IPS-20b (cell line): ENCODE measurements around the gene C8A.

Source experiments
- H3K27ac ChIP-seq: one replicate; pipeline ENCODE4 v1.5.1; 2013; ENCODE audit warnings: low read length
- H3K27me3 ChIP-seq: 2 replicates; pipeline ENCODE4 v1.6.1; 2013; ENCODE audit warnings: mild to moderate bottlenecking, low read length, inconsistent platforms; ENCODE audit not compliant: insufficient read depth
- H3K36me3 ChIP-seq: 2 replicates; pipeline ENCODE4 v1.6.1; 2013; ENCODE audit warnings: low read depth, mild to moderate bottlenecking, inconsistent platforms, low read length, moderate library complexity; ENCODE audit not compliant: insufficient read depth
- H3K4me1 ChIP-seq: 2 replicates; pipeline ENCODE4 v1.6.1; 2013; ENCODE audit warnings: mild to moderate bottlenecking, control low read depth, inconsistent platforms, low read length, moderate library complexity; ENCODE audit not compliant: insufficient read depth
- H3K4me3 ChIP-seq: 2 replicates; pipeline ENCODE4 v1.5.1; 2013; ENCODE audit warnings: mild to moderate bottlenecking, low read length, inconsistent platforms
- H3K9ac ChIP-seq: 2 replicates; pipeline ENCODE4 v1.6.1; 2013; ENCODE audit warnings: low read depth, mild to moderate bottlenecking, inconsistent platforms, low read length, moderate library complexity
- H3K9me3 ChIP-seq: 2 replicates; pipeline ENCODE4 v1.6.1; 2013; ENCODE audit warnings: mild to moderate bottlenecking, low read depth, low read length, inconsistent platforms; ENCODE audit not compliant: insufficient read depth

Gene C8A

DNA sequence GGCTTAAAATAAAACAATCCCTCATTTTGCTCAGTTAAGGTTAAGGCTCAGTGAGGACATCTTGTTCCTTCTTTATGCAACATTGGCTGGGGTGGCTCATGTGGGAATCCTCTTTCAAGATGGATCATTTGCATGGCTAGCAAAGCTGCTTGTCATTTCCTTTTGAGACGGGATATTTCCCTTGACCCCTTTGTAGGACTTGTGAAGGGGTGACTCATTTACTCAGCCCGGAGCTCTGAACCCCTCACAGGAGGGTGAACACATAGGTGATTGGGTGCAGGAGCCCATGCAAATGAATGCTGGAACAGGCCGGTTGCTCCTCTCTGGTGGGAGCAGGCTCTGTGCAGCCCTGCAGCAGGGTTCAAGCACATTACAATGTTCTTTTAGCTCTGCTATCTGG is 15.8 kb upstream of the C8A start:
- Histone ChIP-seq H3K4me1 (no peaks in the 10 kb centered on the region), H3K9ac (no peak overlapping the region), H3K36me3 (no peaks in the 10 kb centered on the region), H3K4me3 (no peak overlapping the region), H3K9me3 (no peaks in the 10 kb centered on the region; the same call in 1 of the 2 replicates), H3K27ac (no peak overlapping the region), H3K27me3 (no peaks in the 10 kb centered on the region)

DNA sequence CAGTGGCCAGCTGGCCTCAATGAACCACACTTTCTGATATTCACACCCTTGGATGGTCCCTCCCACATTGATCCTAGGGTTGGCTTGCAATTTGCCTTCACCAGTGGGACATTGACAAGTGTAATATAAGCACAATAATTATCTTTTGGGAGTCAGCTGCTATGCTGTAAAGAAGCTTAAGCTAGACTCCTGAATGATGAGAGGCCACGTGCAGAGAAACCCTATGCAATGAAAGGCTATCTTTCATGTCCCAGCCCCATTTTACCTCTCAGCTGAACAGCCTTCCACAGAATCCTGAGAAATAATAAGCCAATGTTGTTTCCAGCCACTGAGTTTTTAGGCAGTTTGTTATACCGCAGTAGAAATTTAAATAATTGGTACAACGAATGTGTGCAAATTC is 11.1 kb upstream of the C8A start:
- no peaks in the 10 kb centered on the region for H3K9me3 ChIP-seq
- H3K36me3 ChIP-seq: no peaks in the 10 kb centered on the region
- no peak overlapping the region for H3K27ac ChIP-seq
- no peak overlapping the region for H3K4me3 ChIP-seq
- H3K9ac ChIP-seq: no peak overlapping the region
- no peaks in the 10 kb centered on the region for H3K27me3 ChIP-seq
- no peaks in the 10 kb centered on the region for H3K4me1 ChIP-seq

DNA sequence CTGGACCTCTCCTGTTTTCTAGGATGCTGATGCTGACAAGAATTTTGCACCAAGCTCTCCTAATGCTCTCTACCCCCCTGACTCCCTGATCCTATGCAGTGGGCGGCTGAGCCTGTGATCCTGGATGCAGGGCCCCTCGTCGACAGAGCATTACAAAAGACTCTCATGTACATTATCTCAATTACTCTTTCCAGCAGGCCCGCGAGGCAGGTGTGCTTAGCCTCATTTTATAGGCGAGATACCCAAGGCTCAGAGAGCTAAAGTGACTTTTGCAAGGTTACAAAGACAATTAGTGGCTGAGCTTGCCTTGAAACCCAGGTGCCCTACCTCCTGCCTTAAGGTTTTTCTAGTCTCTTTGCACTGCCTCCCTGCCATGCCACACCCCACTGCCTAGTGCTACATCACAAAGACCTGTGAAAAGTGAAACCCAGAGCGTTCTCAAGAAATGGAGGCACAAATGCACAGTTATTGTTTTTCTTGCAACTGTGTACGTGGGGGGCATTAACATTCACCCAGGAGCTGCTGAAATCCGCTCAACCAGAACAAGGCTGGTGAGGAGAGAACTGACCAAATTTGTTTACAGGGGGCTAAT is 10.0 kb upstream of the C8A start:
- no peaks in the 10 kb centered on the region for H3K9me3 ChIP-seq
- no peak overlapping the region for H3K4me3 ChIP-seq
- H3K36me3 ChIP-seq: no peaks in the 10 kb centered on the region
- H3K27me3 ChIP-seq: no peaks in the 10 kb centered on the region
- H3K4me1 ChIP-seq: no peaks in the 10 kb centered on the region
- no peak overlapping the region for H3K27ac ChIP-seq
- no peak overlapping the region for H3K9ac ChIP-seq

DNA sequence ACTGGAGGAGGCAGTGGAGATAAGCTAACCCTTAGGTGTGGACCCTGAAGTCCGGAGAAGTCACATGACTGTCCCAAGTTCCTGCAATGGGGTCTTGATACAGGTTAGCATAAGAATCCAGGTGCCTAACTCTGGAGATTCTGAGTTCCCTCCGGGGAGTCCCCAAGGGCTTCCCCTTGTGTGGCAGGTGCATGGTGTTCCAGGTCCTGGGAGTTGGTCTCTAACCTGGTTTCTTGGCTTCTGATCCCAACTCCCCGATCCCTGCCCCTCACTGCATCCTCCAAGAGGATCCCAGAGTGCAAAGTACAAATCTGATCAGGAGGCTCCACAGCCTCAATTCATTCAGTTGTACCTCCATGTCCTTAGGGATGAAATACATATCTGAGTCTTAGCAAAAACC is 9.3 kb upstream of the C8A start:
- peaks cover 5% of the 10 kb centered on the region; the same call in 1 of the 2 replicates for H3K4me1 ChIP-seq
- H3K9ac ChIP-seq: no peak overlapping the region

DNA sequence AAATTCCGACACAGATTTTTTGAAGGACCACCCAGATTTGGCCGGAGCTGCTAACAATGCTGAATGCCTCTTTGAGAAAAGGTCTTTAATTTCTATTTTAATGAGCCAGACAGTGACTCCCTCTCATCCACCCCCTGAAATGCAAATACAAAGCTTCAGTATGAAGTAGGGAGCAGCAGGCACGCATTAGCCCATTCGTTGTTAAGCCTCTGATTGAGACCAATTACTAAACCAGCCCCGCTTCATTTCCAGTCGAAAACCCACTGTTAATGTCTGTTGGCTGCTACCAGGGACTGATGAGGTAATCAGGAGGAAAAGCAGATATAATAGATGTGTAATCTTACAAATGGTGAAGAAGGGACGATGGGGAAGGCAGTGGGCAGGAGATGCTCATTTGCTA is 4.8 kb upstream of the C8A start:
- no peaks in the 10 kb centered on the region for H3K36me3 ChIP-seq
- H3K4me1 ChIP-seq: peaks cover 5% of the 10 kb centered on the region; the same call in 1 of the 2 replicates
- H3K9me3 ChIP-seq: no peaks in the 10 kb centered on the region
- no peaks in the 10 kb centered on the region; the same call in 1 of the 2 replicates for H3K27me3 ChIP-seq
- no peak overlapping the region for H3K27ac ChIP-seq
- no peak overlapping the region for H3K4me3 ChIP-seq
- H3K9ac ChIP-seq: no peak overlapping the region

More for the DNA sequence above, 9.3 kb upstream of the C8A start:
- H3K27ac ChIP-seq: no peak overlapping the region
- H3K36me3 ChIP-seq: no peaks in the 10 kb centered on the region
- no peaks in the 10 kb centered on the region for H3K9me3 ChIP-seq
- no peaks in the 10 kb centered on the region for H3K27me3 ChIP-seq
- no peak overlapping the region for H3K4me3 ChIP-seq

DNA sequence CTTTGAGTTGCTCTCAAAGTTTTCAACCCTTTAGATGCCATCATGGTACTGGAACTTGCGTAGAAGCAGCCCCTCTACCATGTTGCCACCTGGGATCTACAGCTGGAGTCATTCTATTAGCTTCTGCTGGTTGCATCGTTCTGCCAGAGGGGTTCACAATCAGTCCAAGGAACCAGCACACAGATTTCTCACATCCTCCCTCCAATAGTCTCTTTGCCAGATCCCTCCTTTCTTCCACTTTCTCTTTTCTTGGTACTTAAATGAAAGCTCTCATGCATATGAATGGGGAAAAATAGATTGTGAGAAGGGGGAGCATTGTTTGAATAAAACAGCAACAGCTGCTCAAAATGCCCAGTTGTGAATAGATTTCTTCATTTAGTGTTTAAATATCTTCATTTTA is 4.2 kb upstream of the C8A start:
- Histone ChIP-seq H3K9me3 (no peaks in the 10 kb centered on the region), H3K27me3 (no peaks in the 10 kb centered on the region; the same call in 1 of the 2 replicates), H3K9ac (no peak overlapping the region), H3K27ac (no peak overlapping the region), H3K36me3 (no peaks in the 10 kb centered on the region), H3K4me3 (no peak overlapping the region), H3K4me1 (peaks cover 5% of the 10 kb centered on the region; the same call in 1 of the 2 replicates)

DNA sequence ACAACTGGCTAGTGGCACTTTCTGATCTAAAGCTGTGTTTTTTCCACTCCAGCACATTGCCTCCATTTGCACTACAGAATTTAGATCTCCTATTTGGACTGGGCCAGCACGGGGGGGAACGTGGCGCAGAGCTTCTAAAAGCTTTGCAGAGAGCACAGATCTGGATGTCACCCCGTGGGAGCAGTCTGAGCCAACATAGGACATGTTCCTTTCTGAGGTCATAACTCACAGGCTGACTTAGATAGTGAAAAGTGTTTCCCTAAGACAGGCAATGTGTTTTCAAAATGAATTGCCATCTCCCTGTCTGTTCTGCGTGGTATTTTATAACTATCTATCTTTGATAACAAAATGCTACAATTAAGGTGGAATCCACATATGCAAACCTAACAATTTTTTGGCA is 3.7 kb upstream of the C8A start:
- Histone ChIP-seq H3K9ac (no peak overlapping the region), H3K27ac (no peak overlapping the region), H3K9me3 (no peaks in the 10 kb centered on the region), H3K27me3 (no peaks in the 10 kb centered on the region; the same call in 1 of the 2 replicates), H3K4me3 (no peak overlapping the region), H3K36me3 (no peaks in the 10 kb centered on the region), H3K4me1 (peaks cover 5% of the 10 kb centered on the region; the same call in 1 of the 2 replicates)

DNA sequence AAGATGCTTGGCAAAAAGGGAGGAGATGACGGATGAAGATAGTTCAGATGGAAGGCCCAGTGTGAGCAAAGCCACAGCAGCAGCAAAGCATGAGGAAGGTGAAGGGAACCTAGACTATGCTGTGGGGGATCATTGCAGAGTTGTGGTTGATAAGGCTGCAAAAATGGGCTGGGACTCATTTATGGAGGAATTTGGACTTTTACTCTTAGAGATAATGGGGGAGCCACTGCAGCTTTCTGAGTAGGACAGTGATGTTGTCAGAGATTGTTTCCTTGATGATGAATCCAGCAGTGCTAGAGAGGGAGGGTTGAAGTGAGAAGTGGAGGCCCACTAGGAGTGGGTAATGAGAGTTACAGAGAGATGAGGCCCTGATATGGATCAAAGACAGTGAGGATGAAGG is 2.1 kb upstream of the C8A start:
- H3K36me3 ChIP-seq: no peaks in the 10 kb centered on the region
- H3K4me3 ChIP-seq: no peak overlapping the region
- no peaks in the 10 kb centered on the region for H3K9me3 ChIP-seq
- no peaks in the 10 kb centered on the region; the same call in 1 of the 2 replicates for H3K27me3 ChIP-seq
- no peak overlapping the region for H3K9ac ChIP-seq
- H3K27ac ChIP-seq: no peak overlapping the region
- H3K4me1 ChIP-seq: peaks cover 5% of the 10 kb centered on the region; the same call in 1 of the 2 replicates

DNA sequence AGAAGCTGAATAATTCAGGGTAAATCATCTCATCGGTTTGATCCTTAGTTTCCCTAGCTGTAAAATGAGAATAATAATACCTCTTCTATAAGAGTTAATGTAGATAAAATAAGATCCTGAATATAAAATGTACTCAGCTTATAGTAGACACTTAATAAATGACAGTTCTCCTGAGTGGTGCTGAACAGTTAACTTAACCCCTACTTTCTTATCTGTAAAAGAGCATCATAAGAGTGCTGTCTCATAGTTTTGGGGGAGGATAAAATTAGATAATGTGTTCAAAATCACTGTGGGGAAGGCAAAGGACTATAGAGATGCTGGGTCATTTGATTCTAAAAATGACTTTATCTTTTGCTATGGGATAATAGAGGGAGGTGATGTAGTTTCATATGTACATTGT is 593 bp downstream of the C8A start:
- no peak overlapping the region for H3K27ac ChIP-seq
- peaks cover 2% of the 10 kb centered on the region; the same call in 1 of the 2 replicates for H3K4me1 ChIP-seq
- no peaks in the 10 kb centered on the region for H3K9me3 ChIP-seq
- no peak overlapping the region for H3K4me3 ChIP-seq
- H3K9ac ChIP-seq: no peak overlapping the region
- no peaks in the 10 kb centered on the region; the same call in 1 of the 2 replicates for H3K27me3 ChIP-seq
- no peaks in the 10 kb centered on the region for H3K36me3 ChIP-seq

DNA sequence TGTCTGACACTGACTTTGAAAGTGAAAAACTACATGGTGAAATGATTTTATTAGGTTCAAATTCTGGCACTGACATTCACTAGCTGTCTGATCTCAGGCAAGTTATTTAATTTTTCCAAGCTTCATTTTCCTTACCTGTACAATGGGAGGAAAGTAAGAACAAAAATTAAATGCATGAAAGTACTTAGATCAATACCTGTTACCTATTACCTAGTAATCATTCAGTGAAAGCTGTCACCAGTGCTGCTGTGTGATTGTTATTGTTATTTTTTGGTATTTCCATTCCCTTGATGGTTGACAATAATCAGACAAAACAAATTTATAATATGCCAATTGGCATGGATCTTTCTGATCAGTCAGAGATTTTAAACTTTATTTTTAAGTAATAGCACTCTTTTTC is 1.6 kb downstream of the C8A start:
- H3K27ac ChIP-seq: no peak overlapping the region
- H3K36me3 ChIP-seq: no peaks in the 10 kb centered on the region
- no peak overlapping the region for H3K9ac ChIP-seq
- no peaks in the 10 kb centered on the region for H3K9me3 ChIP-seq
- no peaks in the 10 kb centered on the region for H3K4me1 ChIP-seq
- no peaks in the 10 kb centered on the region; the same call in 1 of the 2 replicates for H3K27me3 ChIP-seq
- no peak overlapping the region for H3K4me3 ChIP-seq

DNA sequence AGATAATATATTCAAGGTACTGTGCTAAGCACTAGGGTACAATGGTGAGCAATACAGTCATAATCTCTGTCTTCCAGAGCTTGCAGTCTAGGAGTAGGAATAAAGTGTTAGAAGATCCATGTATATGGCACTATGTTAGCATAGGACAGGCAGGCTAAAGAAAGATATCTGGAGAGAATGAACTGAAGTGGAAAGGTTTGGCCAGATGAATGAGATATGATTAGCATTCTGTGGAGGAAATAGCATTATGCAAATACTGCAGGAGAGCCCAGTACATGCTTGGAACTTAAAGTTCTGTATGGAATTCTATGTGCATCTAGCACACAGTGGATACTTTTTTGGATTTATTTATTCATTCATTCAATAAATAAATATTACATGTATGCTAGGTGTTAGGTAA is 4.7 kb downstream of the C8A start:
- H3K27ac ChIP-seq: no peak overlapping the region
- no peaks in the 10 kb centered on the region for H3K27me3 ChIP-seq
- no peaks in the 10 kb centered on the region for H3K4me1 ChIP-seq
- H3K9ac ChIP-seq: no peak overlapping the region
- no peaks in the 10 kb centered on the region for H3K36me3 ChIP-seq
- no peak overlapping the region for H3K4me3 ChIP-seq
- H3K9me3 ChIP-seq: no peaks in the 10 kb centered on the region

DNA sequence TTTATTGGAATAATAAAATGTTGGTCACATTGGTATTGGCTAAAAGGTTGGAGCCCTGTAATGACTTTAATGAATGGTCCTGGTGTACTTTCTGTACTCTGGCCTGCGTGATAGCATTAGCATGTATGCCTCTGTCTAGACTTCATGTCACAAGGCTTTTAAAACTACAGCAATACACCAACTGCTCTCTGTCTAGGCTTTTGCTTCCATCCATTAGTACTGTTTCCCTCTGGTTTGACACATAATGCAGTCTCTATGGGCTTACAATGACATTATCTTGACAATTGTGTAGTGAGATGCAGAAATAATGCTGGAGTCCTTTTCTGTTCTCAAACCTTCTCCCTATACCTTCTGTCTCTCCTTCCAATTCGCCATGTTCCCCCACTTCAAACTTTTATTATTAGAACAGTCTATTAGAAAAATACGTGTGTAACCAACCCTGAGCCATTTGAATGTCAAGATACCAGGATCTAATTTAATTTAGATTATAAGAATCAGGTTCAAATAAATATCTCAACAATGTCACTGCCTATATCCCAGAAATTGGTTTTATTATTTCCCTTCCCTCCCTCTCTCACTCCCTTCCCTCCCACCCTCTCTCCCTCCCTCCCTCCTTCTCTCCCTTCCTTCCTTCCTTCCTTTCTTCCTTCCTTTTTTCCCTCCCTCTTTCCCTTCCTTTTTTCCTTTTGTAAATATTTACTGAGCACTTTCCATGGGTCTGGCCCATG is 8.8 kb downstream of the C8A start:
- H3K27me3 ChIP-seq: no peaks in the 10 kb centered on the region
- no peaks in the 10 kb centered on the region for H3K36me3 ChIP-seq
- H3K4me3 ChIP-seq: no peak overlapping the region
- no peaks in the 10 kb centered on the region for H3K4me1 ChIP-seq
- no peak overlapping the region for H3K27ac ChIP-seq
- H3K9ac ChIP-seq: no peak overlapping the region
- no peaks in the 10 kb centered on the region for H3K9me3 ChIP-seq
